ENCODE measurements around the gene ADPRHL1.

The ADPRHL1 gene

GRCh38 chr13:113408562-113408961, 44.7 kb downstream of the ADPRHL1 start:
- no peak for TF ChIP-seq TEAD4 (IDR thresholded peaks at IDR 0.05)
- TF ChIP-seq, protein P1, sequence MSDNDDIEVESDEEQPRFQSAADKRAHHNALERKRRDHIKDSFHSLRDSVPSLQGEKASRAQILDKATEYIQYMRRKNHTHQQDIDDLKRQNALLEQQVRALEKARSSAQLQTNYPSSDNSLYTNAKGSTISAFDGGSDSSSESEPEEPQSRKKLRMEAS (IDR thresholded peaks at IDR 0.05): no peak
- no peak for TF ChIP-seq NFIC (IDR thresholded peaks at IDR 0.05)
- TF ChIP-seq FOXM1 (IDR thresholded peaks at IDR 0.05; ENCODE audit: borderline replicate concordance, low read depth): no peak
- TF ChIP-seq EGR1 (IDR thresholded peaks at IDR 0.05): no peak
- TF ChIP-seq ZBTB7A (IDR thresholded peaks at IDR 0.05; ENCODE audit: low read depth): no peak
- no peak for TF ChIP-seq CREB1 (IDR thresholded peaks at IDR 0.05; ENCODE audit: low read depth)
- TF ChIP-seq, protein P2, sequence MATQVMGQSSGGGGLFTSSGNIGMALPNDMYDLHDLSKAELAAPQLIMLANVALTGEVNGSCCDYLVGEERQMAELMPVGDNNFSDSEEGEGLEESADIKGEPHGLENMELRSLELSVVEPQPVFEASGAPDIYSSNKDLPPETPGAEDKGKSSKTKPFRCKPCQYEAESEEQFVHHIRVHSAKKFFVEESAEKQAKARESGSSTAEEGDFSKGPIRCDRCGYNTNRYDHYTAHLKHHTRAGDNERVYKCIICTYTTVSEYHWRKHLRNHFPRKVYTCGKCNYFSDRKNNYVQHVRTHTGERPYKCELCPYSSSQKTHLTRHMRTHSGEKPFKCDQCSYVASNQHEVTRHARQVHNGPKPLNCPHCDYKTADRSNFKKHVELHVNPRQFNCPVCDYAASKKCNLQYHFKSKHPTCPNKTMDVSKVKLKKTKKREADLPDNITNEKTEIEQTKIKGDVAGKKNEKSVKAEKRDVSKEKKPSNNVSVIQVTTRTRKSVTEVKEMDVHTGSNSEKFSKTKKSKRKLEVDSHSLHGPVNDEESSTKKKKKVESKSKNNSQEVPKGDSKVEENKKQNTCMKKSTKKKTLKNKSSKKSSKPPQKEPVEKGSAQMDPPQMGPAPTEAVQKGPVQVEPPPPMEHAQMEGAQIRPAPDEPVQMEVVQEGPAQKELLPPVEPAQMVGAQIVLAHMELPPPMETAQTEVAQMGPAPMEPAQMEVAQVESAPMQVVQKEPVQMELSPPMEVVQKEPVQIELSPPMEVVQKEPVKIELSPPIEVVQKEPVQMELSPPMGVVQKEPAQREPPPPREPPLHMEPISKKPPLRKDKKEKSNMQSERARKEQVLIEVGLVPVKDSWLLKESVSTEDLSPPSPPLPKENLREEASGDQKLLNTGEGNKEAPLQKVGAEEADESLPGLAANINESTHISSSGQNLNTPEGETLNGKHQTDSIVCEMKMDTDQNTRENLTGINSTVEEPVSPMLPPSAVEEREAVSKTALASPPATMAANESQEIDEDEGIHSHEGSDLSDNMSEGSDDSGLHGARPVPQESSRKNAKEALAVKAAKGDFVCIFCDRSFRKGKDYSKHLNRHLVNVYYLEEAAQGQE (IDR thresholded peaks at IDR 0.05; ENCODE audit: low read depth): no peak
- no peak for TF ChIP-seq CEBPB (IDR thresholded peaks at IDR 0.05)
- TF ChIP-seq EP300 (IDR thresholded peaks at IDR 0.05; ENCODE audit: borderline replicate concordance): no peak
- TF ChIP-seq, protein P3, sequence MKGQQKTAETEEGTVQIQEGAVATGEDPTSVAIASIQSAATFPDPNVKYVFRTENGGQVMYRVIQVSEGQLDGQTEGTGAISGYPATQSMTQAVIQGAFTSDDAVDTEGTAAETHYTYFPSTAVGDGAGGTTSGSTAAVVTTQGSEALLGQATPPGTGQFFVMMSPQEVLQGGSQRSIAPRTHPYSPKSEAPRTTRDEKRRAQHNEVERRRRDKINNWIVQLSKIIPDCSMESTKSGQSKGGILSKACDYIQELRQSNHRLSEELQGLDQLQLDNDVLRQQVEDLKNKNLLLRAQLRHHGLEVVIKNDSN (IDR thresholded peaks at IDR 0.05): no peak
- no peak for TF ChIP-seq YY1 (IDR thresholded peaks at IDR 0.05; ENCODE audit: low read depth)
- no peak for TF ChIP-seq TAF1 (IDR thresholded peaks at IDR 0.05; ENCODE audit: low read depth)
- no peak for TF ChIP-seq RAD21 (IDR thresholded peaks at IDR 0.05; ENCODE audit: low read depth)
- TF ChIP-seq TCF12 (IDR thresholded peaks at IDR 0.05; ENCODE audit: low read depth): no peak

GRCh38 chr13:113407531-113408393, 45.5 kb downstream of the ADPRHL1 start:
- TF ChIP-seq EP300 (IDR thresholded peaks at IDR 0.05; ENCODE audit: borderline replicate concordance): no peak
- TF ChIP-seq CREB1 (IDR thresholded peaks at IDR 0.05; ENCODE audit: low read depth): no peak
- no peak for TF ChIP-seq ZBTB7A (IDR thresholded peaks at IDR 0.05; ENCODE audit: low read depth)
- no peak for TF ChIP-seq TEAD4 (IDR thresholded peaks at IDR 0.05)
- TF ChIP-seq FOXM1 (IDR thresholded peaks at IDR 0.05; ENCODE audit: borderline replicate concordance, low read depth): no peak
- TF ChIP-seq NFIC (IDR thresholded peaks at IDR 0.05): no peak
- TF ChIP-seq CEBPB (IDR thresholded peaks at IDR 0.05): no peak
- TF ChIP-seq, protein P2 (IDR thresholded peaks at IDR 0.05; ENCODE audit: low read depth): no peak
- TF ChIP-seq YY1 (IDR thresholded peaks at IDR 0.05; ENCODE audit: low read depth): no peak
- TF ChIP-seq, protein P3 (IDR thresholded peaks at IDR 0.05): no peak
- TF ChIP-seq, protein P1 (IDR thresholded peaks at IDR 0.05): no peak
- no peak for TF ChIP-seq RAD21 (IDR thresholded peaks at IDR 0.05; ENCODE audit: low read depth)
- TF ChIP-seq TAF1 (IDR thresholded peaks at IDR 0.05; ENCODE audit: low read depth): no peak

- TF ChIP-seq TAF1 (IDR thresholded peaks at IDR 0.05; ENCODE audit: low read depth): no peak
- no peak for TF ChIP-seq FOXM1 (IDR thresholded peaks at IDR 0.05; ENCODE audit: borderline replicate concordance, low read depth)
- TF ChIP-seq TCF12 (IDR thresholded peaks at IDR 0.05; ENCODE audit: low read depth): no peak
- TF ChIP-seq, protein P3 (IDR thresholded peaks at IDR 0.05): no peak
Measured at GRCh38 chr13:113407103-113407530, 46.2 kb downstream of the ADPRHL1 start.

DNA sequence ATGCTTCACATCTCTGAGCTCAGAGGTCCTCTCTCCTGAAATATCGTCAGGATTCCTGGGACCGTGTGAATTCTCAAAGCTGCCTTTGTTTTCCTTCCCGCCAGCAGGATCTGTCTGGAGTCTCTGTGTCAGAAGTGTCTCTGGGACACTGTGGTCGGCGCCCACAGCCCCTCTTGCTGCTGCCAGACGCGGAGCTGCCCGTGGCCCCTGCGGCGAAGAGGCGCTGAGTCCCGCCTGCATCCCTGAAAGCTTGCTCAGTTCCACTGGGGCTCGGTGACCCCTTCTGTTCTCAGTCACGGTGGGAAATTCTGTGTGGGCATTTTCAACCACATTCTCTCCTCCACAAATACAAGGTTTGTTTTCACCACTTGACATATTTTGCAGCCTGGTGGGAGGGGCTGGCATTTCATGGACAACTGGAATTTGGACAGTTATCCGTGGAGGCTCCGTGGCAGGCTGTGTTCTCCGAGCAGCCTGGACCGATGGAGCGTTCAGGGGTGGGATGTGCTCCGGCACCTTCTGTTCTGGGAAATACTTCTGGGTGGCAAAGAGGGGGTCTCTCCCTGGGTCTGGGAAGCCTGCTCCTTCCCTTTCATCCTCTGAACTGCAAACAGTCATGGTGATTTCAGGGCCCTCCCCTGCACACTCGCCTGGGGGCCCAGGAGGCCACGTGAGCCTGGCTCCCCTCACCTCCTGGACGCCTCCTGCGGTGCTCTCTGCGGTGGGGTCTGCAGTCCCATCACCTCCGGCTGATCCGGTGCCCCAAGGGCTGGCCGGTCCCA, 46.8 kb downstream of the ADPRHL1 start:
- TF ChIP-seq CREB1 (IDR thresholded peaks at IDR 0.05; ENCODE audit: low read depth) (no peak), ZBTB7A (IDR thresholded peaks at IDR 0.05; ENCODE audit: low read depth) (no peak), TEAD4 (IDR thresholded peaks at IDR 0.05) (no peak), YY1 (IDR thresholded peaks at IDR 0.05; ENCODE audit: low read depth) (no peak), TCF12 (IDR thresholded peaks at IDR 0.05; ENCODE audit: low read depth) (no peak), CEBPB (IDR thresholded peaks at IDR 0.05) (no peak), NFIC (IDR thresholded peaks at IDR 0.05) (no peak), EP300 (IDR thresholded peaks at IDR 0.05; ENCODE audit: borderline replicate concordance) (no peak), EGR1 (IDR thresholded peaks at IDR 0.05) (no peak), RAD21 (IDR thresholded peaks at IDR 0.05; ENCODE audit: low read depth) (no peak), FOXM1 (IDR thresholded peaks at IDR 0.05; ENCODE audit: borderline replicate concordance, low read depth) (no peak)
- TF ChIP-seq, protein P3 (IDR thresholded peaks at IDR 0.05): no peak
- TF ChIP-seq, protein P1 (IDR thresholded peaks at IDR 0.05): no peak
- TF ChIP-seq, protein P2 (IDR thresholded peaks at IDR 0.05; ENCODE audit: low read depth): no peak
